NT2/D1 (cell line): Measurements from ENCODE around the gene BSND.

ENCODE experiments used
- YY1 ChIP-seq: IDR thresholded peaks from 2 replicates; pipeline ENCODE4 v1.6.1; 2011; ENCODE audit not compliant: insufficient read length, insufficient read depth
- ZNF274 ChIP-seq: IDR thresholded peaks from 2 replicates; pipeline ENCODE4 v1.6.1; 2011; ENCODE audit warnings: mild to moderate bottlenecking, low read depth, low read length

DNA sequence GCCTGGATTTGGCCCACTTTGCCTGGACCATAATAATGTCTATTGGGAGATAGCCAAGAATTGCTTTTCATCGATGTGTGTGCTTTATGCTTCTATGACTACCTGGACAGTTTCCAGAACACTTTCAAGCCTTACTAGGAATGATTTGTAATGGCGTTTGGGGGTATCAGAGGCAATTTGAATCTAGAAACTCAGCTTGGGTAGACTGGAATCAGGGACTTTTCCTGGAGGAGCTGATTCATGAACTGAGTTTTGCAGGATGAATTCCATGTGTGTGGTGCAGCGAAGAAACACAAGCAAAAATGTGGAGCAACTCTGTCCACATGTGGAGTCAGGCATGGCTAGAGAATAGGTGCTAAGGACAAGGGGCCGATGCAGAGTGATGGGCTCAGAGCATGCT lies 30.2 kb upstream of the BSND start:
- no peak for TF ChIP-seq YY1
- TF ChIP-seq ZNF274: no peak
